Vagina (tissue), 2 donors: ENCODE results near the gene FNDC4. TPM values are rescaled to one million over a fixed set of nuclear protein-coding genes. Genes with fewer than 3 reads are reported as not detected.

Experiments
- DNase-seq, 2 donors: peaks; one replicate each; pipeline ENCODE4 v3.0.0-alpha.2; 2017; ENCODE audit errors: extremely low spot score in 2 of 2
- H3K27ac ChIP-seq: fragments of 200-600 bp; sonication (generic); one replicate; pipeline ENCODE4 v1.5.1; 2019
- H3K27me3 ChIP-seq: fragments of 200-600 bp; sonication (generic); one replicate; pipeline ENCODE4 v1.5.1; 2019
- H3K36me3 ChIP-seq, 2 donors: fragments of 200-600 bp; sonication (generic); one replicate each; pipeline ENCODE4 v1.5.1; 2017 to 2019
- H3K4me1 ChIP-seq: fragments of 200-600 bp; sonication (generic); one replicate; pipeline ENCODE4 v1.5.1; 2019
- H3K4me3 ChIP-seq, 2 donors: fragments of 200-600 bp; sonication (generic); 1 replicate in 1 of 2; 2 replicates in 1 of 2; pipeline ENCODE4 v1.5.1; 2016 to 2019
- H3K9me3 ChIP-seq: fragments of 200-600 bp; sonication (generic); one replicate; pipeline ENCODE4 v1.5.1; 2019
- CTCF ChIP-seq, 3 experiments: fragments of 450-650 bp in 2 of 3; fragments of 200-600 bp in 1 of 3; sonication (generic) in 1 of 3; IDR thresholded peaks; one replicate each; pipeline ENCODE4 v1.5.1; 2017 to 2019; ENCODE audit warnings: antibody characterized with exemption in 3 of 3, mild to moderate bottlenecking in 2 of 3, moderate library complexity in 2 of 3
- POLR2A ChIP-seq, 2 donors: fragments of 450-650 bp; IDR thresholded peaks; one replicate each; pipeline ENCODE4 v1.6.1; 2017; ENCODE audit warnings: antibody characterized with exemption in 2 of 2, mild to moderate bottlenecking in 2 of 2, moderate library complexity in 2 of 2
- POLR2AphosphoS5 ChIP-seq, 2 donors: sonication (generic); formaldehyde crosslinking; IDR thresholded peaks; one replicate each; pipeline ENCODE4 v1.9.0; 2017; ENCODE audit warnings: antibody characterized with exemption in 2 of 2, mild to moderate bottlenecking in 2 of 2, low read depth in 1 of 2; ENCODE audit not compliant: insufficient read depth in 1 of 2
- intact Hi-C: fragments of 100-400 bp; cut with DNase I; formaldehyde crosslinking; loops from one replicate; pipeline ENCODE4 v1.15.1; 2023
- total RNA-seq: library from RNA; depleted of rRNA; stranded (reverse); fragments of >200 nt; gene quantifications from one replicate; pipeline ENCODE4 v1.2.3, GENCODE V29; 2016

Gene FNDC4
- total RNA-seq, 1 donor from 2014 or later, result 18.2 TPM

GRCh38 chr2:27453968-27454367 is 41.0 kb downstream of the FNDC4 start:
- no peak overlapping the region for H3K4me3 ChIP-seq
- no peak for DNase-seq
- peaks cover 0 to 52% of the 10 kb centered on the region in 2 donors for H3K36me3 ChIP-seq
- no peak for TF ChIP-seq POLR2AphosphoS5 (IDR thresholded peaks at IDR 0.05; ENCODE audit: insufficient read depth in 1 of 2, low read depth in 1 of 2)
- TF ChIP-seq POLR2A (IDR thresholded peaks at IDR 0.05), result no peak
- no peak for TF ChIP-seq CTCF (IDR thresholded peaks at IDR 0.05)
- intact Hi-C loops, result no loop called here
- no peak overlapping the region for H3K27ac ChIP-seq
- H3K4me1 ChIP-seq, result no peaks in the 10 kb centered on the region
- H3K9me3 ChIP-seq, result no peaks in the 10 kb centered on the region
- H3K27me3 ChIP-seq, result no peaks in the 10 kb centered on the region

GRCh38 chr2:27451095-27451494 is 43.9 kb downstream of the FNDC4 start:
- no peaks in the 10 kb centered on the region for H3K9me3 ChIP-seq
- H3K4me3 ChIP-seq, result no peak overlapping the region
- H3K27me3 ChIP-seq, result no peaks in the 10 kb centered on the region
- intact Hi-C loops, result no loop called here
- H3K36me3 ChIP-seq, result peaks cover 0 to 53% of the 10 kb centered on the region in 2 donors
- no peak for DNase-seq
- no peaks in the 10 kb centered on the region for H3K4me1 ChIP-seq
- H3K27ac ChIP-seq, result no peak overlapping the region
- TF ChIP-seq POLR2AphosphoS5 (IDR thresholded peaks at IDR 0.05; ENCODE audit: insufficient read depth in 1 of 2, low read depth in 1 of 2) (no peak), POLR2A (IDR thresholded peaks at IDR 0.05) (no peak), CTCF (IDR thresholded peaks at IDR 0.05) (no peak)

- Histone ChIP-seq H3K27me3 (no peaks in the 10 kb centered on the region), H3K27ac (no peak overlapping the region), H3K36me3 (peaks cover 0 to 39% of the 10 kb centered on the region in 2 donors), H3K4me3 (no peak overlapping the region), H3K4me1 (peaks cover 9% of the 10 kb centered on the region), H3K9me3 (no peaks in the 10 kb centered on the region)
- TF ChIP-seq POLR2AphosphoS5 (IDR thresholded peaks at IDR 0.05; ENCODE audit: insufficient read depth in 1 of 2, low read depth in 1 of 2), result no peak
- TF ChIP-seq POLR2A (IDR thresholded peaks at IDR 0.05), result no peak
- no peak for TF ChIP-seq CTCF (IDR thresholded peaks at IDR 0.05)
- DNase-seq, result no peak
- intact Hi-C loops, result no loop called here
Observed at GRCh38 chr2:27448381-27448780, 46.6 kb downstream of the FNDC4 start.

GRCh38 chr2:27446057-27446456 is 48.9 kb downstream of the FNDC4 start:
- no peak for DNase-seq
- Histone ChIP-seq H3K4me1 (peaks cover 27% of the 10 kb centered on the region), H3K27ac (no peak overlapping the region), H3K36me3 (peaks cover 0 to 35% of the 10 kb centered on the region in 2 donors), H3K9me3 (no peaks in the 10 kb centered on the region), H3K27me3 (no peaks in the 10 kb centered on the region), H3K4me3 (no peak overlapping the region)
- intact Hi-C loops, result no loop called here
- TF ChIP-seq POLR2AphosphoS5 (IDR thresholded peaks at IDR 0.05; ENCODE audit: insufficient read depth in 1 of 2, low read depth in 1 of 2) (peak in 1 of 2 donors; percentile 82), CTCF (IDR thresholded peaks at IDR 0.05) (no peak)

GRCh38 chr2:27445615-27446014 is 49.4 kb downstream of the FNDC4 start:
- intact Hi-C loops, result no loop called here
- TF ChIP-seq POLR2A (IDR thresholded peaks at IDR 0.05), result no peak
- no peak for TF ChIP-seq POLR2AphosphoS5 (IDR thresholded peaks at IDR 0.05; ENCODE audit: insufficient read depth in 1 of 2, low read depth in 1 of 2)
- no peak for TF ChIP-seq CTCF (IDR thresholded peaks at IDR 0.05)
- DNase-seq, result no peak
- H3K4me1 ChIP-seq, result peaks cover 27% of the 10 kb centered on the region
- H3K27me3 ChIP-seq, result no peaks in the 10 kb centered on the region
- no peak overlapping the region for H3K27ac ChIP-seq
- peaks cover 0 to 39% of the 10 kb centered on the region in 2 donors for H3K36me3 ChIP-seq
- H3K4me3 ChIP-seq, result no peak overlapping the region
- H3K9me3 ChIP-seq, result no peaks in the 10 kb centered on the region
